ENCODE results near the gene LRRC58.
"Not testable (repeated sequence)": the region's sequence is repeated elsewhere in the genome, so short reads cannot be mapped to it uniquely, and the experiment has no call there.

LRRC58 gene

DNA sequence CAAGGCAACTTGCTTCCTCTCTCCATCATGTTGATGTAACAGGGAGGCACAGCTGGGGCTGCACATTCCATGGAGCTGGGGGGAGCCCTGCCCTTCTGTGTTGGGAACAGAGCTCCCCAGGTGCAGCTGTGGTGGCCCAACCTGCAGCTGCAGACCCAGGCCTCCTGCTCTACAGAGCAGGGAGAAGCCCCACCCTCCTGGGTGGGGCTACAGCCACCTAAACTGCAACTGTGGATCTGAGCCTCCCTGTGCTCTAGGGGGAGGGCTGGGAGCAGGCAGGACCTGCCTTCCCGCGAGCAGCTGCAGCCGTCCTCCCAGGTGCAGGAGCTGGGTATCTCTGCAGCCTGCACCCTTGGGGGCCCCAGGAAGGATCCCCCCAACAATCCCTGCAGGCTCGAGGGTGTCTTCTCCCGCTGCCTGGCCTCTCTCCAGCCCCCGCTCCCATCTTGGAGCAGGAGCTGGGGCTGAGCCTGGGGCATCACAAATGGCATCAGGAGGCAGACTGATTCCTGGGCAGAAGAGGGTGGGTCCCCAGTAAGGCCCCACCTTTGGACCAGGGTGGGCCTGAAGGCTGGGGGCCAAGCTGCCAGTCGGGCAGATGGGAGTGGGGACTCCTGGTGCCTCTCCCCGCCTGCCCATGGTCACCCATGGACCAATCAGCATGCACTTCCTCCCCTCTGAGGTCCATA, 7.4 kb downstream of the LRRC58 start:
- in situ Hi-C loops (cut with MboI; ENCODE audit: low sequenced_read_pairs): no loop called here

DNA sequence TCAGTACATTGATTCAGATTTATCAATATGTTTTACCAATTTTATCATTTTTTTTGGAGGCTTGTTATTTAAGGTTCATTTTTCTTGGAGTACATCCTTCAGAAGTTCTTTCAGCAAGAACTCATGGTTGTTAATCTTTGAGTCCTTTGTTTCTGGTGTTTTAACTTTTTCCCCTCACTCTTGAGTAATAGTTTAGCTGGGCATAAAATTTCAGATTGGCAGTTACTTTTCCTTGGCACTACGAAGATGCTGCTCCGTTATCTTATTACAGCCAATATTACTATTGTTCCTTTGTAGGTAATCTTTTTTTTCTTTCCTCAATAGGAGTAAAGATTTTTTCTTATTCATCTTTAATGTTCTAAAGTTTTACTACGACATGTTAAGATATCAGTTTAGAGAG, 9.8 kb downstream of the LRRC58 start:
- in situ Hi-C loops (cut with MboI; ENCODE audit: low sequenced_read_pairs): no loop called here

DNA sequence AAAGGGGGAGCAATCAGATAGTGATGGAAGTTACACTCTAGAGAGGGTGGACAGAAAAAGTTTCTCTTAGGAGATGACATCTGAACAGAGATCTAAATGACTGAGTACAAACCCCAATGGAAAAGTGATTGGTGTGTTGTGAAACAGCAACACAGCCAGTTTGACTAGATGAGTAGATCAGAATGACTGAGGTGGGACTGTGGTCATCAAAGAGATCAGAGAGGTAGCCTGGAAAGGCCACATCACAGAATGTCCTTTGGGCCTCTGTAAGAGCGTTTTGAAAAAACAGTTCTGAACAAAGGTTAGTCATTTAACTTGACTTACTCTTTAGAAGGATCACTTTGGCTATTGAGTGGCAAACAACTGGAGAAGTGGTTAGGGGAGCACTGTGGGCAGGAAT, 10.6 kb downstream of the LRRC58 start:
- in situ Hi-C loops (cut with MboI; ENCODE audit: low sequenced_read_pairs): no loop called here

DNA sequence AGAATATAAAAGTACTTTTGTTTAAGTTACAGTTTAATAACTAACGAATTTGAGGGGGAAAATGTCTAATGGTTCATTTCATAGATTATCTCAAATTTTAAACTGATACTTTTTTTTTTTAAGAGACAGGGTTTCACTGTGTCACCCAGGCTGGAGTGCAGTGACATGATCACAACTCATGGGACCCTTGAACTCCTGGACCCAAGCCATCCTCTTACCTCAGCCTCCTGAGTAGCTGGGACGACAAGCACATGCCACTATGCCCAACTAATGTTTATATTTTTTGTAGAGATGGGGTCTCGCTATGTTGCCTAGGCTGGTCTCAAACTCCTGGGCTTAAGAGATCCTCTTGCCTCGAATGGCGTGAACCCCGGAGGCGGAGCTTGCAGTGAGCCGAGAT, 16.5 kb downstream of the LRRC58 start:
- in situ Hi-C loops (cut with MboI; ENCODE audit: low sequenced_read_pairs): no loop called here

DNA sequence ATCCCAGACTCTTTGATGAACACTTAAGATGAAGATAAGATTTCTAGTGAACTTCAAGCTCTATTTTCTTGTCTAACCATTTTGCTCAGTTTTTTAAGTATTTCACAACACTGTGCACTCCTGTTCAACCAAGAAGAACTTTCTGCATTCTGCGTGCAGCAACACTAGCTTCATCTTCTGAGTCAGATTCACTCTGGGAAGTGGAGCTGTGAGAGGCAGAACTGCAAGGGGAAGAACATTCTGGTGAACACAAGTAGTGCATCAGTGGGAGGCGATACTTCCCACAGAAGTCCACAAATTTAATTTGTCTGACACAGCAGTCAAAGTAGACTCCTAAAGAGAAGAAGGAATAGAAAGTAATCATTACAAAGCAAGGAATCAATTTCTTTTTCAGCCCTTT, 18.1 kb downstream of the LRRC58 start:
- in situ Hi-C loops (cut with MboI; ENCODE audit: low sequenced_read_pairs): no loop called here

DNA sequence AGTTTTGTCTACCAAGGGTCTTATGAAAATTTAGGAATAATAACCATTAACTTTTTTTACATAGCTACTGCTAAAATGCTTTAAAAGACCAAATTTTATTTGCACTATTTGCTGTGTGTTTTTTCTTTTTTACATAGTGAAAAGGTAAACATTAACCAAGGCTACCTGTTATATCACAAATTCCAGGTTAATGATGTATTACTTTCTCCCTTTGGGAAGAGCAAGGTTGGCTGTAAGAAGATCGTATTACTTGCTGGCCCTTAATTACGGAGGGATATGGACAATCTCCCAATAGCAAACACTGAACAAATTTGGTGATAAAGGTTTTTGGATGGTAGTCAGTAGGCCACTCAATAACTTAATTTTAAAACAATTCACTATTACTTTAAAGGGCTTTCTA, 22.4 kb downstream of the LRRC58 start:
- in situ Hi-C loops (cut with MboI; ENCODE audit: low sequenced_read_pairs): no loop called here

DNA sequence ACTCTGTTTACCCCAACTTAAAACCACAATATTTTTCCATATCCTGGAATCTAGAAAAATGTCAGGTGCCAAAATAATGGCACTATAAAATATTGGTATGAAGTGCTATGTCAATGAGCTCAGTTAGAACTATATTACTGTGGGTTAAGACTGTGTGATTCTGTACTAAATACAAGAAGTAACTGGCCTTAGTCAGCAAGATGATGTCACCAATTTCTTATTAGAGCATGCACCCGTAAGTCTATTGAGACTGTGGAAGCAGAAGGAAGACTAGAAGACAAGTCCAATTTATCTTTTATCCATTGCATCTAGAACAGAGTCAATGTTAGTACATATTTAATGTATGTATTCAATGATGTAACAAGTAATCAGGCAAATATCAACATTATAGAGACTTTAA, 25.0 kb downstream of the LRRC58 start:
- in situ Hi-C loops (cut with MboI; ENCODE audit: low sequenced_read_pairs): no loop called here

DNA sequence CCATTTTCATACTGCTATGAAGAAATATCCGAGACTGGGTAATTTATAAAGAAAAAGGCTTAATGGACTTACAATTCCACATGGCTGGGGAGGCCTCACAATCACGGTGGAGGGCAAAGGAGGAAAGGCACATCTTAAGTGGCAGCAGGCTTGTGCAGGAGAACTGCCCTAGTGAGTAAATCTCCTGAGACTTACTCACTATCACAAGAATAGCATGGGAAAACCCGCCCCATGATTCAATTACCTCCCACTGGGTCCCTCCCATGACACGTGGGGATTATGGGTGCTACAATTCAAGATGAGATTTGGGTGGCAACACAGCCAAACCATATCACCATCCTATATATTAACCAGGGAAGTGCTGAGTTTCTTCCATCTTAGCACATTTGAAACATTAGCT, 25.4 kb downstream of the LRRC58 start:
- in situ Hi-C loops (cut with MboI; ENCODE audit: low sequenced_read_pairs): not testable (repeated sequence)

DNA sequence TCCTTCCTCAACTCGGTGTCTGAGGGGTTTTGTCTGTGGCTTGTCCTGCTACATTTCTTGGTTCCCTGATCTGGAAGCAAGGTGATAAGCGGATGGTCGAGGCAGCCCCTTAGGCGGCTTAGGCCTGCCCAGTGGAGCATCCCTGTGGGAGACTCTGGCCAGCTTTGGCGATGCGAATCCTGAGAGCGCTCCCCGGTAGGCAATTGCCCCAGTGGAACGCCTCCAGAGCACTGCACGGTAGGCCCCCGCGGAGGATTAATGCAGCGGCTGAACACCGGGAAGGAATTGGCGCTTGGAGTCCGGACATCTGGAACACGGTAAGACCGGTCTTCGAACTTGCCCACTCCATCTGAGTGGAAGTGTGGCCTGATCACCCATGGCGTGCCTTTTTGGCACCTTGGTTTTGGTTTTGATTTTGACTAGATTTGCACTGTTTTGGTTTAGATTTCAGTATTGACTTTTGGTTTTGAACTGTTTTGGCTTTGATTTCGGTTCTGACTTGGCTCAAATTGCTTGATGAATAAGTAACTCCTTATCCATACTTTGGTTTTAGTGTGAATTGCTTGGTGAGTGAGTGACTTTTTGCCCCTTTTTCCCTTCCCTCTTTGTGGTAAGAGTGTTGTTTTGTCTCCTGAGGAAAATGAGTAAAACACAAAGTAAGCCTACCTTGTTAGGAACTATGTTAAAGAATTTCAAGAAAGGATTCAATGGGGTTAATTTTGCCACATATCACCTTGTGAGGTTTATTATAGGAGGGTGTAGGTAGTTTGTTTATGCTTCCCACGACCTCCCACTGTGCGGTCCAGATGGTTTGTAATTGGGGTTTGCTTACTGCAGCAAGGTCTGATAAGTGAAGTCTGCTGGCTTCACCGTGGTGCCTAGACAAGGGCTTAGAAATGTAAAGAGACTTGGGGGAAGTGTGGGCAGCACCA, 37.0 kb downstream of the LRRC58 start:
- in situ Hi-C loops (cut with MboI; ENCODE audit: low sequenced_read_pairs): no loop called here

DNA sequence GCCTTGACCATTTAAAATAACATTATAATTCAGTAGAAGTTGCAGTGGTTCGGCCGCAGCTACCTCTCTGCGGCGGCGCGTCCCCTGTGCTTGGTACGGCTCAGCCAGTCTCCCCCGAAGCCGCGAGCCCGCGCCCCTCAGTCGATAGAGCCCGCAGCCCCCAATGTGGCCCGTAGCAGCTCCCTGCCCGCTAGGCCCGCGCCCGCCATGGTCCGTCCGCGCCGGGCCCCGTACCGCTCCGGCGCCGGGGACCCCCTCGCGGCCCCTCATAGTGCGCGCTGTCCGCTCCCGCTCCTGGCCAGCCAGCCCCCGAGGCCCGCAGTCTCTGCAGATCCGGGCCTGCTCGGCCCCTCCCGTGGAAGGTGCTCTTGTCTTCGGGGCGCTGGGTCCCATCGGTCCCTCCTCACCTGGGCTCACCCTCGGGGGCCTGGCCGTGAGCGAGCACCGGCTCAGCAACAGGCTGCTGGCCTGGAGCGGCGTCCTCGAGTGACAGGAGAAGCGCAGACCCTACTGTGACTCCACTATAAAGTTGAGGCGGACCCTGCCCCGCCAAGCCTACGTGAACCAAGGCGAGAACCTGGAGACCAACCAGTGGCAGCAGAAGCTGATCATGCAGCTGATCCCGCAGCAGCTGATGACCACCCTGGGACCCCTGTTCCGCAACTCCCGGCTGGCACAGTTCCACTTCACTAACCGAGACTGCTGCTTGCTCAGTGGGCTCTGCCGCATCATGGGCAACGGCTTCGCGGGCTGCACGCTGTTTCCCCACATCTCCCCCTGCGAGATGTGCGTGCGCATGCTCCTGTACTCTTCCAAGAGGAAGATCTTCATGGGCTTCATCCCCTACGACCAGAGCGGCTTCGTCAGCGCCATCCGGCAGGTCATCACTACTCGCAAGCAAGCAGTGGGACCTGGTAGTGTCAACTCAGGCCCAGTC, 42.4 kb downstream of the LRRC58 start:
- in situ Hi-C loops (cut with MboI; ENCODE audit: low sequenced_read_pairs): no loop called here

DNA sequence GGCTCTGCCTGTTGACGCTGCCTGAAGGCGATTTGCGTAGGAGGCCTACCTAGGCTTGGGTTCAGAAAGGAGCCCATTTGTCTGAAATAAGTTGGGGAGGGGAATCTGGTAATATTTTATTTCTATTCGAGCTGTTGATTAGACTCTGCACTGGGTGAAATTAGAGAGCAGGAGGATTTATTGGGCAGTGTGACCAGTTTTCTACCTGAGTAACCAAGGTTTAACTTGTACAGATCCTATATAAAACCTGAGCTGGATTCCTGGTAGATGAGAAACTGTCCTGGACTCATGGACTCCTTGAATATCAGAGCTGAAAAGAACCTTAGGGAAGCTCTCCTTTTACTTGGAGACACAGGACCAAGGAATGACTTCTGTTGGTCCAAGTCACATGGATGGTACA, 44.5 kb downstream of the LRRC58 start:
- in situ Hi-C loops (cut with MboI; ENCODE audit: low sequenced_read_pairs): no loop called here

DNA sequence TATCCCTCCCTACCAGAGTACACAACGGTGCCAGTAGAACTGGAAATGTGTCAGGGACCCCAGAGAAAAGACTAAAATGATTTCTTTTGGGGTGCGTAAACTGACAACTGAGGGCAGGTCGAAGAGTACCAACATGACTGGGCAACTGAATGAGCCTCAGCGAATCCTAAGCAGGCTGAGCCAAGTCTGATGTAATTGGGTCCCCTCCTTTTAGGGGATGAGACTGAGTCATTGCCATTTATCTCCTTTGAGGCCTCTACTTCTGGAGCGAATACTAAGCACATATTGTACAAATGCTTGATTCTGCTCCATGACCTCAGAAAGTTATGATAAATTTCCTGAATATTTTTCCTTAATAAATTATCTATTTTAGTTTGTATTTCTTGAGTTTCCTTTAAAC, 46.8 kb downstream of the LRRC58 start:
- in situ Hi-C loops (cut with MboI; ENCODE audit: low sequenced_read_pairs): no loop called here

DNA sequence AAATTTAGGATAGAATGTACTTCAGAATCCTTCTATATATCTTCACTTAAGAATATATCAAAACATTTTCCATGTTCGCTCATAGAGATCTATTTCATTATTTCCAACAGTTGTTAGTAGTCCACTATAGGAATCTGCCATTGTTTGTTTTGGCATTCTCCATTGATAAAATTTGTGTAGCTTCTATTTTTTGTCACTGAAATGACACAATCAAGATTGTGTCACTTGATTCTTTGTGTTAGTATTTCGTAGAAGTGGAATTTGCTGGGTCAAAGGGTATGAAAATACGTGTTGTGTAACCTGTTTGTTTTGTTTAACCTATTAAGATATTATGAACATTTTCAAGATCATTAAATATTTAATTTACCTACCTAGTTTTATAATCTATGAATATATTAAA, 48.2 kb downstream of the LRRC58 start:
- in situ Hi-C loops (cut with MboI; ENCODE audit: low sequenced_read_pairs): no loop called here

DNA sequence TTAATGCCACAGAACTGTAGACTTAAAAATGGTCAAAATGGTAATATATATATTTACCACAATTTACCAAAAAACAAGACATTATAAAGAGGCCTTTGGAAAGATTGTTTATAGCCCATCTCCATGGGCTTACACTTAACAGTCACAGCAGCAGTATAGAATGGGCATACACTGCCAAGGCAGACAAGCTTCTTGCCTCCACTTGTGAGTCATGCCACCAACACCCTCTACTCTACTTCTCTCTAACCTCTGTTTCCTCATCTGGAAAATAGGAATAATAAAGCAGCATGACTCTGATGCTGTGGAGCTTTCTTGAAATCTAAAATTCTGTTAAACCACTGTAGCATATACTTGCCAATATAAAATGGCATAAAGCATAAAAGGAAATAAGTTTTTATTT, 49.8 kb downstream of the LRRC58 start:
- in situ Hi-C loops (cut with MboI; ENCODE audit: low sequenced_read_pairs): no loop called here

DNA sequence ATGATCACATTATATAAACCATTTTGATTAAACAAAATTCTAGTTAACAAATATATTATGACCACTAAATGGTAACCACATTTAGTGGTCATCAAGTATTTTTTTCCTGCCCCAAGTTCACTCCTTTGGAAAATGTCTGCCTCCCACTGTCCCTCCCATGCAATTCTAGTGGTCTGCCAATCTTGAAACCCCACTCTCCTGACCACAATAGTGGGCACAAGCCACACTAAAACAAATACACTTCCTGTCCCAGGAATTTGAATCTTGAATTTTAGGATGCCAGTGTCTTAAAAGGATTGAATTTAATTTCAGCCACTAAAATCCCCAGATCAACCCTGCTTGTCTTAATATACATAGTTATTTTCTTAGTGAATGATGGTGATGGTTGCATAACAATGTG, 50.2 kb downstream of the LRRC58 start:
- in situ Hi-C loops (cut with MboI; ENCODE audit: low sequenced_read_pairs): no loop called here

DNA sequence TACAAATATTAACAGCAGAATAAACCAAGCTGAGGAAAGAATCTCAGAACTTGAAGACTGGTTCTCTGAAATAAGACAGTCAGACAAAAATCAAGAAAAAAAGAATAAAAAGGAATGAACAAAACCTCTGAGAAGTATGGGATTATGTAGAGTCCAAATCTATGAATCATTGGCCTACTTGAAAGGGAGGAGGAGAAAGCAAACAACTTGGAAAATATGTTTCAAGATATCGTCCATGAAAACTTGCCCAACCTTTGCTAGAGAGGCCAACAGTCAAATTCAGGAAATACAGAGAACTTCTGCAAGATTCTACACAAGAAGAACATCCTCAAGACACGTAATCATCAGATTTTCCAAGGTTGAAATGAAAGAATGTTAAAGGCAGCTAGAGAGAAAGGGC, 57.6 kb downstream of the LRRC58 start:
- in situ Hi-C loops (cut with MboI; ENCODE audit: low sequenced_read_pairs): not testable (repeated sequence)

DNA sequence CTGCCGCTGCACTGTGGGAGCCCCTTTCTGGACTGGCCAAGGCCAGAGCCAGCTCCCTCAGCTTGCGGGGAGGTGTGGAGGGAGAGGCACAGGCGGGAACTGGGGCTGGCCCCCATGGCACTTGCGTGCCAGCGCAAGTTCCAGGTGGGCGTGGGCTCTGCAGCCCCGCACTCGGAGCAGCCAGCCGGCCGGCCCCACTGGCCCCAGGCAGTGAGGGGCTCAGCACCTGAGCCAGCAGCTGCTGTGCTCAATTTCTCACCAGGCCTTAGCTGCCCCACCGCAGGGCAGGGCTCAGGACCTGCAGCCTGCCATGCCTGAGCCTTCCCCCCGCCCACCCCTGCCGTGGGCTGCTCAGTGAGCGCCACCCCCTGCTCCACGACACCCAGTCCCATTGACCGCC, 59.5 kb downstream of the LRRC58 start:
- in situ Hi-C loops (cut with MboI; ENCODE audit: low sequenced_read_pairs): no loop called here

DNA sequence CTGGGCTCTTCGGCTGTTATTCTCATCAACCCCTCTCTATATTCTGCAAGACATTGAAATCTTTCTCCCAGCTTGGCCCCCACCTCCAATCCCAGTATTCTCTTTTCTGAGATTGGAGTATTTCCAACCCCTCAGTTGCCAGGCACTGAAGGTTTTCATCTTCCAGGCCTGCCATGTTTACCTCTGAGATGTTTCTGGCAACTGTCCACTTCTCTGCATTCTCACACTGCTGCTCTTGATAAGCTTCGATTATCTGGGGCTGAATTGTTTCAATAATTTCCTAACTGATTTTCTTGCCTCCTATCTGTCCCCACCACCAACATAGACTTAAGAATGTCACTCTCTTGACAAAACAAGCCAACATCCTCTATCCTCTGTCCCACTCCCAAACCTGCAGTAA, 62.7 kb downstream of the LRRC58 start:
- in situ Hi-C loops (cut with MboI; ENCODE audit: low sequenced_read_pairs): no loop called here

DNA sequence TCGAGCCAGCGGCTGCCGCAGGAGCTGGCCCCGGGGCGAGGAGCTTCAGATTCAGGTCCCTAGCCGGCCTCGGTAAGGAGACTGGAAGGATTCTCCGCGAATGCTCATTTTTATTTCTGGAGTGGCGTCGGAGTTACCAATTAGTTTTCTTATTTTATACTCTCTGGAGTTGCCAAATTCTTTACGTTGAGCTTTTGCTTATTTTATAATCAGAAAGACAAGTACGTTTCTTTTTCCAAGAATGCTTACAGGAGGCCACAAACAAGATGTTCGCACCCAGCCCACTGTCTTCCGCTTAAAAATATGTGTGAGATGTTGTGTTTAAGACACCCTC, 63.7 kb downstream of the LRRC58 start:
- in situ Hi-C loops (cut with MboI; ENCODE audit: low sequenced_read_pairs): no loop called here

DNA sequence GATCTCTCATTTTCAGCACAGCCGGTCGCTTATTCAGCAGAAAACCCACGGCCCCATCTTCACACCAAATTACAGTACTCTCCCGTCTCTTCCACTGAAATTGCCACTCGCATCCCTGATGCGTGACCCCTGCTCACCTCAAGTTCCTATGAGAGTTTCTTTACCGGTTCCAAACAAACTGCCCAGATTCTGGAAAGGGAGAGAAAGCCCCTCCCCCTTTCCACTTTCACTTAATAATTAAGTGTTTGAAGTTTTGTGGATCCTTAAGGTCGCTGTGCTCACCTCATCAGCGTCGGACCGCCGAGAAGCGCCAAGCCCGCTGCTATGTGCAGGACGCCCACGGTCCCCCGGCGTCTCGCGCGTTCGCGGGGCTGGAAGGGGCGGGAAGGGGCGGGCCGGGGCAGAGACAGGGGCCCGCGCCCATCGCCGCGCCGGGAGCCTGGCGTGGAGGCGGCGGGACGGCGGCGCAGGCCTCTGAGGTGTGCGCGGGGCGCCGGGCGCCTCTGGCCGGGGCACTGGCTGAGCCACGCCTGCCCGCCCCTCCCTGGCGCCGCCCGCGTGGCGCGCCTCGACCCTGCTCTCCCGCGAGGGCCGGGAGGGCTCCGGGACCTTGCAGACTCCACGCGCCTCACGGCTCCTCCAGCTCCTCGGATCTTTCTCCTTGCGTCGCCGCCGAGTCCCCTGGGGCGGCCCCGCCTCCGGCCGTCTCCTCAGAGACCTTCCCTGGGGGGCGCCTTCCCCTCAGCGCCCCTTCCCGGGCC, 64.2 kb downstream of the LRRC58 start, which contains the start of gene GPR156:
GPR156 (minus strand) TSS at position 476 of the 761 bp plus-strand sequence. CDS start 41,124 bp downstream, outside the sequence.
- in situ Hi-C loops (cut with MboI; ENCODE audit: low sequenced_read_pairs): no loop called here

DNA sequence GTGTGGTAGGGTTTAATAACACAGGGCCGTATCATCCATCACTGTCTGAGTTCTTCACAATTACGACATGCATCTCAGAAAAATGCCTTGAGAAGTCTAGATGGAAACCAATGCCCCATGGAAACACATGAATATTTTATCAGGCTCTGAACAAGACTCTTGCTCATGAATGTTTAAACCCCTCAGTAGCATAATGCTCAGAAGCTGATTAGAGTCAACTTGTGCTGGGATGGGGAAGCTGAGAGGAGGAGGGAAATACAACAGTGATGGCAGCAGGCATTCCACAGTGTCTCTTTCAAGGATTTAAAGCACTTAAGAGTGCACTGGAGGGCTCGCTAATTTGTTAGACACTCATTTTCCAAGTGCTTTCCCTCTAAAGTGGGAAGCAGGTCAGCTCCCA, 67.9 kb downstream of the LRRC58 start:
- in situ Hi-C loops (cut with MboI; ENCODE audit: low sequenced_read_pairs): no loop called here

Measured in hTERT RPE-1 (cell line).